ENCODE measurements around the gene CNPPD1.

Gene CNPPD1

DNA sequence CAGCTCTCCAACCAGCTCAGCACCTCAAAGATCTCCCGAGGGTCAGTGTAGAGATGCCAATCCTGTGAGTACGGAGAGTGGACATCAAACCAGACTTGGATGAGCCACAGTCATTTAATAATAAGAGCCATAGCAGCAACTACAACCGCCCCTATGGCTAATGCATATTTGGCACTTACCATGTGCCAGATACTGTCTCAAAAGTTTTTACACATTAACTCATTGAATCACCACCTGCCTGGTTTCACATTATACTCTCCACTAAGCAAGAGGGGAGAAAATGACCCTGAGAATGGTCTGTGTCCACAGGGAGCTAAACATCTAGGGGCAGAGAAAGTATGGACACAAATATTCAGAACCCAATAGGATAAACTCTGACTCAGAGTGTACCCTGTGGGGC is 2.6 kb downstream of the CNPPD1 start:
- H3K4me1 Mint-ChIP-seq: peaks cover 33% of the 10 kb centered on the region
- H3K36me3 Mint-ChIP-seq (ENCODE audit: low read depth): peaks cover 26% of the 10 kb centered on the region
- TF ChIP-seq, protein P1, sequence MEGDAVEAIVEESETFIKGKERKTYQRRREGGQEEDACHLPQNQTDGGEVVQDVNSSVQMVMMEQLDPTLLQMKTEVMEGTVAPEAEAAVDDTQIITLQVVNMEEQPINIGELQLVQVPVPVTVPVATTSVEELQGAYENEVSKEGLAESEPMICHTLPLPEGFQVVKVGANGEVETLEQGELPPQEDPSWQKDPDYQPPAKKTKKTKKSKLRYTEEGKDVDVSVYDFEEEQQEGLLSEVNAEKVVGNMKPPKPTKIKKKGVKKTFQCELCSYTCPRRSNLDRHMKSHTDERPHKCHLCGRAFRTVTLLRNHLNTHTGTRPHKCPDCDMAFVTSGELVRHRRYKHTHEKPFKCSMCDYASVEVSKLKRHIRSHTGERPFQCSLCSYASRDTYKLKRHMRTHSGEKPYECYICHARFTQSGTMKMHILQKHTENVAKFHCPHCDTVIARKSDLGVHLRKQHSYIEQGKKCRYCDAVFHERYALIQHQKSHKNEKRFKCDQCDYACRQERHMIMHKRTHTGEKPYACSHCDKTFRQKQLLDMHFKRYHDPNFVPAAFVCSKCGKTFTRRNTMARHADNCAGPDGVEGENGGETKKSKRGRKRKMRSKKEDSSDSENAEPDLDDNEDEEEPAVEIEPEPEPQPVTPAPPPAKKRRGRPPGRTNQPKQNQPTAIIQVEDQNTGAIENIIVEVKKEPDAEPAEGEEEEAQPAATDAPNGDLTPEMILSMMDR (IDR thresholded peaks at IDR 0.05; ENCODE audit: unreplicated experiment in 3 of 3): no peak
- no peaks in the 10 kb centered on the region for H3K27me3 Mint-ChIP-seq (ENCODE audit: low read depth)
- H3K4me3 Mint-ChIP-seq: peak overlapping the region; percentile 65 to 81 (median 72)
- no peaks in the 10 kb centered on the region for H3K9me3 Mint-ChIP-seq
- H3K27ac Mint-ChIP-seq: no peak overlapping the region

DNA sequence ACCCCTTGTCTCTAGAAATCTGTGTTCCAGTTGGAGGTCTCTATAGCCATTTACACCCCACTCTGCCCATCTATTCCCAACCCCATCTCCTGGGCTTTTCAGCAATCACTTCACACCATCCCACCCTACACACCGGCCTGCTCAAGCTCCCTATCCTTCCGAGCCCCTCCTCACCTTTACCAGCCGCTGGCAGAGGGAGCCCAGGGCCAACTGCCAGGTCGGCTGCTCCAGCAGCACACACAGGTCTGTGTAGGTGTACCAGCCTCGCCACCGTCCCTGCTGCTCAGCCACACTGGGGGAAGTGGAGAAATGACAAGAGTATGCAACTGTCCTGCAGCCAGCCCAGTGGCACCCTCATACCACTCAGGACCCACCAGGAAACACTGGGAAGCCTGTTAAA is 3.5 kb downstream of the CNPPD1 start:
- no peaks in the 10 kb centered on the region for H3K27me3 Mint-ChIP-seq (ENCODE audit: low read depth)
- H3K27ac Mint-ChIP-seq: no peak overlapping the region

DNA sequence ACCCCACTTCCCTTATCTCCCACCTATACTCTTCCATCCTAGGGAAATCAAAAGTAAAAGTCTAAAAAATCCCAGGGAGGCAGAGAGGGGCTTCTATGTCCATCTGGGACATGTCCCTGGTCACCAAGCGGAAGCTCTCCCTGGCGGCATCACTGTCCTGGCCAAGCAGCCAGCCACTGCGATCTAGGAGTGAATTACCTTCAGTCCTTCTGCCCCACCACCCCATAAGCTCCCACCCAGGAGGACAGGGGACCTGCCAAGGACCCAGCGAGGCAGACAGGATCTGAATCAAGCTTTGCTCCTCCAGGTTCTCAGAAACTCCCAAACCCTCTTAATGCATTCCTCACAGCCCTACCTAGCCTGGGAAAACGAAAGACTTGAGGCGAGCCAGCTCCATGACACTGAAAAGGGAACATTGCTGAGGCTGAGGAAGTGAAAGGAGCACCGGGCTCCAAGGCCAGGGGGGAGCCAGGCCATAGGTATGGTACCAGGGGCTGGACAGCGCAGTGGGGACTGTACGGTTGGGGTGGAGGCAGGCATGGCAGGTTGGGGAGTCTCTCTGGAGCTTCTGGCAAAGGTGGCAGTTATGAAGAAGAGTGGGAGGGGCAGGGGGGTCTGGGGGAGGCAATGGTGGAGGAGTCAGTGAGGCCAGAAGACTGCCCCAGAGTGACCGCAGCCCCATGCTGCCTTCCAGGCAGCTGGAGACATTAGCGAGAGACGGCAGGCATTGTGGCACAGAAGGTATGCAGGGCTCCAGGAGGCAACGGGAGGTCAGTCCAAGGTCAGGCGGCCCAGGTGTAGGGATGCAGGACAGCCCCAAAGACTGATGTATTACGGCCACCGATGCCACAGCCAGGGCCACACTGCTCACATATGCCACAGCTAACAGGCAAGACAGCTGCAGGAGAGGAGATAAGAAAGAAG is 4.2 kb downstream of the CNPPD1 start:
- Mint-ChIP-seq H3K27ac (no peak overlapping the region), H3K4me3 (no peak overlapping the region), H3K9me3 (no peaks in the 10 kb centered on the region), H3K27me3 (ENCODE audit: low read depth) (peaks cover 3% of the 10 kb centered on the region), H3K36me3 (ENCODE audit: low read depth) (peaks cover 25% of the 10 kb centered on the region), H3K4me1 (peaks cover 23% of the 10 kb centered on the region)
- TF ChIP-seq, protein P1 (IDR thresholded peaks at IDR 0.05; ENCODE audit: unreplicated experiment in 3 of 3): no peak

More for the DNA sequence above, 3.5 kb downstream of the CNPPD1 start:
- Mint-ChIP-seq H3K36me3 (ENCODE audit: low read depth) (peaks cover 25% of the 10 kb centered on the region), H3K4me1 (peaks cover 27% of the 10 kb centered on the region), H3K4me3 (peak overlapping the region in 1 of 3 experiments; percentile 12), H3K9me3 (no peaks in the 10 kb centered on the region)
- TF ChIP-seq, protein P1 (IDR thresholded peaks at IDR 0.05; ENCODE audit: unreplicated experiment in 3 of 3): no peak

DNA sequence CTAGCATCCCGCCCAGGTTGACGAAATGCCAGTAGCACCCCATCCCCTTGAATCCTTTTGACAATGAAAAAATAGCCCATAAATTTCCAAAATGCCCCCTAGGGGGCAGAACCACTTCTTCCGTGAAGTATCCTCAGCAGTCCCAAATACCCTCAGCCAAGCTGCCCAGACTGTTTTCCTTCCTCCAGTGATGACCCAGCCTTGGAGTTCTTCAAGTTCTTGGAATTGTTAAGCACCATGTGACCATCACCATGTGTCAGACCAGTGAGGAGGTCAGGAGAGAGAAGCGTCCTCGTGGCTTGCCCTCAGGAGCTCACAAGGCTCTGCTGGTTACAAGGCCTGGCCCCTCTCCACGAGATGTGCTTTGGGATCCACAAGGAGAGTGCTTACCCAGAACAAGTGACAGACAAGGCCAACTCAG is 5.5 kb downstream of the CNPPD1 start:
- Mint-ChIP-seq H3K36me3 (ENCODE audit: low read depth) (peaks cover 25% of the 10 kb centered on the region), H3K27me3 (ENCODE audit: low read depth) (peaks cover 3% of the 10 kb centered on the region), H3K27ac (peak overlapping the region in 2 of 3 experiments; percentile 40 to 63), H3K4me1 (peaks cover 20% of the 10 kb centered on the region), H3K9me3 (no peaks in the 10 kb centered on the region), H3K4me3 (peak overlapping the region in 1 of 3 experiments; percentile 54)
- TF ChIP-seq, protein P1 (IDR thresholded peaks at IDR 0.05; ENCODE audit: unreplicated experiment in 3 of 3): peak; percentile 56 to 66 (median 61)

DNA sequence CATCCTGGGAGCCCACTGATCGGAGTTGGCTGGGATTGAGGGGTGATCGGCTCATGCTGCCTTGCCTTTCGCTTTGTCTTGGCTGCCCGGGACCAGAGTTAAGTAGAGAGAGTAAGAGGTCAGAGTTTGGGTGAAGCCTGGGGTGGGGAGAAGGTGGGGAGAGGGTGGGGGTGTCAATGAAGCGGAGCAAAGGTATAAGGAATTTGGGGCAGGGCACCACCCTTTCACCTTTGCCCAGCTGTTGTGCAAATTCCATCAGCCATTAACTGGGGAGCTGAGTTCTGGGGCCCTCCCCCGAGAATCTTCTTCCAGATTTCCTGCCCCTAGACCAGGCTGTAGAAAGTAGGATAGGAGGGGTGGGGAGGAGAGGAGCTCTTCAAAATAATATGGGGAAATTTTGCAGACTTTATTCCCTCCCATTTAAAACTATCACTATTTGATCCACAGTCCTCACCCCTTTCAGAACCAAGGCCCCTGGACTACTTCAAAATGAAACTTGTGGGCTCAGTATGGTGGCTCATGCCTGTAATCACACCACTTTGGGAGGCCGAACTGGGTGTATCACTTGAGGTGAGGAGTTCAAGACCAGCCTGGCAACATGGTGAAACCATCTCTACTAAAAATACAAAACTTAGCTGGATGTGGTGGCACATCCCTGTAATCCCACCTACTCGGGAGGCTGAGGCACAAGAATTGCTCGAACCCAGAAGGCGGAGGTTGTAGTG is 6.6 kb downstream of the CNPPD1 start, which contains the start of gene SLC23A3:
Gene SLC23A3 (minus strand): TSS at position 100 of the 725 bp plus-strand sequence. CDS start 45 bp downstream, at position 55.
- TF ChIP-seq, protein P1 (IDR thresholded peaks at IDR 0.05; ENCODE audit: unreplicated experiment in 3 of 3): no peak
- no peaks in the 10 kb centered on the region for H3K9me3 Mint-ChIP-seq
- H3K4me3 Mint-ChIP-seq: no peak within 1 kb of the TSS
- H3K4me1 Mint-ChIP-seq: peaks cover 12% of the 10 kb centered on the region
- H3K27me3 Mint-ChIP-seq (ENCODE audit: low read depth): peaks cover 3% of the 10 kb centered on the region
- H3K36me3 Mint-ChIP-seq (ENCODE audit: low read depth): peaks cover 25% of the 10 kb centered on the region
- H3K27ac Mint-ChIP-seq: no peak within 1 kb of the TSS

All from nephron (organoid).